Loucy (cell line): ENCODE data around the gene LYPLAL1.

Experiments used
- H2AFZ ChIP-seq: fragments of 200-600 bp; sonication (generic); 2 replicates; pipeline ENCODE4 v1.6.0; 2016; ENCODE audit warnings: antibody characterized with exemption, mild to moderate bottlenecking, low read length, moderate library complexity
- H3F3A ChIP-seq: fragments of 200-600 bp; 2 replicates; pipeline ENCODE4 v1.6.0; 2016; ENCODE audit warnings: antibody characterized with exemption, low read depth, mild to moderate bottlenecking
- H3K27me3 ChIP-seq: fragments of 200-600 bp; sonication (generic); 2 replicates; pipeline ENCODE4 v1.6.1; 2014; ENCODE audit warnings: low read length, mild to moderate bottlenecking; ENCODE audit not compliant: insufficient read depth, poor library complexity, severe bottlenecking
- H3K36me3 ChIP-seq: fragments of 200-600 bp; sonication (generic); 2 replicates; pipeline ENCODE4 v1.6.1; 2016; ENCODE audit warnings: low read length; ENCODE audit not compliant: insufficient read depth
- H3K4me1 ChIP-seq: fragments of 200-600 bp; sonication (generic); 2 replicates; pipeline ENCODE4 v1.5.1; 2014; ENCODE audit warnings: low read length, mild to moderate bottlenecking; ENCODE audit not compliant: insufficient read depth, poor library complexity, severe bottlenecking
- H3K4me2 ChIP-seq: fragments of 200-600 bp; sonication (generic); 2 replicates; pipeline ENCODE4 v1.6.0; 2014; ENCODE audit warnings: antibody characterized with exemption, low read length, low read depth, mild to moderate bottlenecking; ENCODE audit not compliant: poor library complexity, severe bottlenecking
- H3K4me3 ChIP-seq: fragments of 200-600 bp; sonication (generic); 2 replicates; pipeline ENCODE4 v1.5.1; 2014; ENCODE audit warnings: low read length, mild to moderate bottlenecking, mixed read lengths; ENCODE audit not compliant: poor library complexity, severe bottlenecking
- H3K79me2 ChIP-seq: fragments of 200-600 bp; sonication (generic); 2 replicates; pipeline ENCODE4 v1.6.1; 2014; ENCODE audit warnings: low read length; ENCODE audit not compliant: insufficient read depth
- H3K9ac ChIP-seq: fragments of 200-600 bp; sonication (generic); 2 replicates; pipeline ENCODE4 v1.6.0; 2014; ENCODE audit warnings: mild to moderate bottlenecking, low read depth, low read length, moderate library complexity; ENCODE audit not compliant: poor library complexity, severe bottlenecking
- H3K9me2 ChIP-seq: fragments of 200-600 bp; sonication (generic); replicated peaks from 2 replicates; pipeline ENCODE4 v1.6.1; 2016; ENCODE audit warnings: low read depth, low read length, mixed read lengths
- H3K9me3 ChIP-seq: fragments of 200-600 bp; sonication (generic); 2 replicates; pipeline ENCODE4 v1.6.1; 2014; ENCODE audit warnings: mild to moderate bottlenecking, antibody characterized with exemption, low read length, low read depth; ENCODE audit not compliant: insufficient read depth
- H4K20me1 ChIP-seq: fragments of 200-600 bp; sonication (generic); 2 replicates; pipeline ENCODE4 v1.6.0; 2014; ENCODE audit warnings: antibody characterized with exemption, low read length, mild to moderate bottlenecking; ENCODE audit not compliant: insufficient read depth, poor library complexity, severe bottlenecking
- EZH2phosphoT487 ChIP-seq: fragments of 200-600 bp; IDR thresholded peaks from 2 replicates; pipeline ENCODE4 v1.6.1; 2018; ENCODE audit warnings: antibody characterized with exemption, mild to moderate bottlenecking, moderate library complexity, borderline replicate concordance
- TF ChIP-seq, protein P1 (sequence below): fragments of 200-600 bp; sonication (generic); conservative IDR thresholded peaks from 2 replicates; pipeline ENCODE4 v1.5.1; 2014; ENCODE audit warnings: mild to moderate bottlenecking, antibody characterized with exemption, low read length

LYPLAL1 gene

GRCh38 chr1:219172821-219173220 lies 857 bp upstream of the LYPLAL1 start:
- Histone ChIP-seq H3K9ac (peak overlapping the region; percentile 88), H3K9me2 (no peaks in the 10 kb centered on the region), H3K4me2 (peak overlapping the region; percentile 76), H3F3A (no peaks in the 10 kb centered on the region), H3K79me2 (peaks cover 29% of the 10 kb centered on the region), H3K4me3 (peak overlapping the region; percentile 84), H3K27me3 (no peaks in the 10 kb centered on the region), H3K4me1 (peaks cover 26% of the 10 kb centered on the region), H3K9me3 (no peaks in the 10 kb centered on the region), H3K36me3 (no peaks in the 10 kb centered on the region), H2AFZ (peak overlapping the region; percentile 96), H4K20me1 (peaks cover 16% of the 10 kb centered on the region)
- TF ChIP-seq EZH2phosphoT487 = no peak
- TF ChIP-seq, protein P1, sequence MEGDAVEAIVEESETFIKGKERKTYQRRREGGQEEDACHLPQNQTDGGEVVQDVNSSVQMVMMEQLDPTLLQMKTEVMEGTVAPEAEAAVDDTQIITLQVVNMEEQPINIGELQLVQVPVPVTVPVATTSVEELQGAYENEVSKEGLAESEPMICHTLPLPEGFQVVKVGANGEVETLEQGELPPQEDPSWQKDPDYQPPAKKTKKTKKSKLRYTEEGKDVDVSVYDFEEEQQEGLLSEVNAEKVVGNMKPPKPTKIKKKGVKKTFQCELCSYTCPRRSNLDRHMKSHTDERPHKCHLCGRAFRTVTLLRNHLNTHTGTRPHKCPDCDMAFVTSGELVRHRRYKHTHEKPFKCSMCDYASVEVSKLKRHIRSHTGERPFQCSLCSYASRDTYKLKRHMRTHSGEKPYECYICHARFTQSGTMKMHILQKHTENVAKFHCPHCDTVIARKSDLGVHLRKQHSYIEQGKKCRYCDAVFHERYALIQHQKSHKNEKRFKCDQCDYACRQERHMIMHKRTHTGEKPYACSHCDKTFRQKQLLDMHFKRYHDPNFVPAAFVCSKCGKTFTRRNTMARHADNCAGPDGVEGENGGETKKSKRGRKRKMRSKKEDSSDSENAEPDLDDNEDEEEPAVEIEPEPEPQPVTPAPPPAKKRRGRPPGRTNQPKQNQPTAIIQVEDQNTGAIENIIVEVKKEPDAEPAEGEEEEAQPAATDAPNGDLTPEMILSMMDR = no peak

- TF ChIP-seq, protein P1 = no peak
- TF ChIP-seq EZH2phosphoT487 = no peak
- peak overlapping the region; percentile 76 for H3K4me2 ChIP-seq
These were observed 282 bp upstream of the LYPLAL1 start for GRCh38 chr1:219173434-219173757.

GRCh38 chr1:219174460-219175211 lies 958 bp downstream of the LYPLAL1 start:
- Histone ChIP-seq H3K9me2 (no peaks in the 10 kb centered on the region), H4K20me1 (peaks cover 16% of the 10 kb centered on the region), H2AFZ (no peak overlapping the region), H3K4me3 (peak overlapping the region; percentile 84), H3K9ac (peak overlapping the region; percentile 88), H3F3A (no peaks in the 10 kb centered on the region), H3K4me2 (peak overlapping the region; percentile 85), H3K79me2 (peaks cover 29% of the 10 kb centered on the region), H3K36me3 (no peaks in the 10 kb centered on the region), H3K27me3 (no peaks in the 10 kb centered on the region), H3K9me3 (no peaks in the 10 kb centered on the region), H3K4me1 (peaks cover 26% of the 10 kb centered on the region)
- no peak for TF ChIP-seq EZH2phosphoT487
- TF ChIP-seq, protein P1 = no peak

More at GRCh38 chr1:219173434-219173757, 282 bp upstream of the LYPLAL1 start:
- Histone ChIP-seq H3K79me2 (peaks cover 29% of the 10 kb centered on the region), H3K9me2 (no peaks in the 10 kb centered on the region), H3K4me3 (peak overlapping the region; percentile 84), H2AFZ (peak overlapping the region; percentile 96), H3K9me3 (no peaks in the 10 kb centered on the region), H3K36me3 (no peaks in the 10 kb centered on the region), H3K4me1 (peaks cover 26% of the 10 kb centered on the region), H3K9ac (peak overlapping the region; percentile 88), H3F3A (no peaks in the 10 kb centered on the region), H3K27me3 (no peaks in the 10 kb centered on the region), H4K20me1 (peaks cover 16% of the 10 kb centered on the region)
